Tibial nerve (tissue), 4 donors: Measurements from ENCODE around the gene SLAMF1. TPM values are rescaled to one million over a fixed set of nuclear protein-coding genes. Genes with fewer than 3 reads are reported as not detected.

Experiments
- DNase-seq, 2 donors: peaks; one replicate each; pipeline ENCODE4 v3.0.0-alpha.2; 2019; ENCODE audit warnings: low spot score in 2 of 2
- H3K27ac ChIP-seq, 4 donors: fragments of 200-600 bp; sonication (generic) in 3 of 4; one replicate each; pipeline ENCODE4 v1.5.1; 2017 to 2019; ENCODE audit warnings: mild to moderate bottlenecking in 1 of 4
- H3K27me3 ChIP-seq, 2 donors: fragments of 200-600 bp; sonication (generic) in 1 of 2; one replicate each; pipeline versions ENCODE4 v1.5.1 to v1.6.0; 2017 to 2019
- H3K36me3 ChIP-seq, 3 donors: fragments of 200-600 bp; sonication (generic); one replicate each; pipeline ENCODE4 v1.5.1; 2018 to 2019
- H3K4me1 ChIP-seq, 4 donors: fragments of 200-600 bp; sonication (generic) in 3 of 4; one replicate each; pipeline ENCODE4 v1.5.1; 2017 to 2019
- H3K4me3 ChIP-seq, 4 donors: fragments of 200-600 bp; sonication (generic) in 3 of 4; one replicate each; pipeline ENCODE4 v1.5.1; 2017 to 2019; ENCODE audit warnings: mild to moderate bottlenecking in 1 of 4, moderate library complexity in 1 of 4
- H3K9me3 ChIP-seq, 4 donors: fragments of 200-600 bp; sonication (generic) in 3 of 4; one replicate each; pipeline ENCODE4 v1.5.1; 2017 to 2019
- EP300 ChIP-seq, 2 donors: sonication (generic); formaldehyde crosslinking; IDR thresholded peaks; one replicate each; pipeline ENCODE4 v1.6.1; 2017; ENCODE audit warnings: antibody characterized with exemption in 2 of 2, mild to moderate bottlenecking in 1 of 2
- POLR2A ChIP-seq, 2 donors: fragments of 450-650 bp; IDR thresholded peaks; one replicate each; pipeline ENCODE4 v1.6.1; 2017; ENCODE audit warnings: antibody characterized with exemption in 2 of 2, mild to moderate bottlenecking in 2 of 2, moderate library complexity in 2 of 2
- WGBS, 2 donors: methylation state at CpG; one replicate each; pipeline ENCODE4 v1.1.5; 2018; 5-methylcytosine and 5-hydroxymethylcytosine counted together
- total RNA-seq, 4 donors: library from RNA; depleted of rRNA; stranded (reverse); fragments of >200 nt; gene quantifications; one replicate each; pipeline ENCODE4 v1.1.0, GENCODE V29; 2016
- TF ChIP-seq, protein P1 (sequence below), 5 experiments: fragments of 200-600 bp in 3 of 5; fragments of 450-650 bp in 2 of 5; sonication (generic) in 3 of 5; IDR thresholded peaks; one replicate each; pipeline ENCODE4 v1.5.1; 2016 to 2019; ENCODE audit warnings: antibody characterized with exemption in 5 of 5, mild to moderate bottlenecking in 3 of 5, moderate library complexity in 2 of 5

Gene SLAMF1
- total RNA-seq, 4 donors from 2014 or later, result 0.39 to 1.3 TPM; not detected in 2

DNA sequence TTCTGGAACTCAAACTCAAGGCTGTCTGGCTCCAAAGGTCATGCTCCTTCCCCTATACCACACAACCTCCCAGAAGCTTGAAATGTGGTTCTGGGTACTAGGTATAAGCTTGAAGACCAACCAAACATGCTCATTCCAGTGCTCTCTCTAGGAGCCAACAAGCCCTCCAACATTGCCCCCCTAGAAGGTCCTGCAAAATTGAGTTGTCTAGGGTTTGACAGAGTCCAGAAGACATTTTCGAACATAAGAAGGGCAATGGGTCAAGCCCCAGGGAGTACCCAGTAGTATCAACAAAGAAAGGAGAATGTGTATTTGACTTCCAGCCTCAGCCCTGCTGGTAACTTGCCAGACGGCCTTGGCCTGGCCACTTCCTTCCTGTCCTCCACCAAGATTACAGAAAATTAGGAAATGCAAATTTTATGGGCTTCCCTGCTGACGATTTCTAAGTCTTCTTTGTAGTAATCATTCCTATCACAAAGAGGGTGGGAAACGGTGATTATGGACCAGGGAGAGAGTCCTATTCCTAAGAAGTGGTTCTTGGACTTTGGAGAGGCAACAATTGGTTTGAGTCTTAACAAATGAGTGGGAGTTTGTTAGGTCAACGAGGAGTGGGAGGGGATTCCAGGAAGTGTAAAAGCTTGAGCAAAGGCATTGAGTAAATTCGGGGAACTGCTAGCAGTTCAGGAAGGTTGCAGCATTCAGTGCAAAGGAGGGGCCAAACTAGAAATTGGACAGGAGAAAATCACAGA lies 18.7 kb upstream of the SLAMF1 start:
- 9 to 17% methylated on average over 6 of the region's 6 CpGs for WGBS, 2 donors
- Histone ChIP-seq H3K27ac (peak overlapping the region in 2 of 4 donors; percentile 41 to 56), H3K4me3 (no peak overlapping the region), H3K4me1 (peaks cover 0 to 15% (median 4%) of the 10 kb centered on the region in 4 donors), H3K9me3 (peaks cover 0 to 13% (median 5%) of the 10 kb centered on the region in 4 donors), H3K27me3 (no peaks in the 10 kb centered on the region), H3K36me3 (no peaks in the 10 kb centered on the region)
- TF ChIP-seq POLR2A (IDR thresholded peaks at IDR 0.05) (no peak), EP300 (IDR thresholded peaks at IDR 0.05) (peak in 1 of 2 donors; percentile 47)
- TF ChIP-seq, protein P1, sequence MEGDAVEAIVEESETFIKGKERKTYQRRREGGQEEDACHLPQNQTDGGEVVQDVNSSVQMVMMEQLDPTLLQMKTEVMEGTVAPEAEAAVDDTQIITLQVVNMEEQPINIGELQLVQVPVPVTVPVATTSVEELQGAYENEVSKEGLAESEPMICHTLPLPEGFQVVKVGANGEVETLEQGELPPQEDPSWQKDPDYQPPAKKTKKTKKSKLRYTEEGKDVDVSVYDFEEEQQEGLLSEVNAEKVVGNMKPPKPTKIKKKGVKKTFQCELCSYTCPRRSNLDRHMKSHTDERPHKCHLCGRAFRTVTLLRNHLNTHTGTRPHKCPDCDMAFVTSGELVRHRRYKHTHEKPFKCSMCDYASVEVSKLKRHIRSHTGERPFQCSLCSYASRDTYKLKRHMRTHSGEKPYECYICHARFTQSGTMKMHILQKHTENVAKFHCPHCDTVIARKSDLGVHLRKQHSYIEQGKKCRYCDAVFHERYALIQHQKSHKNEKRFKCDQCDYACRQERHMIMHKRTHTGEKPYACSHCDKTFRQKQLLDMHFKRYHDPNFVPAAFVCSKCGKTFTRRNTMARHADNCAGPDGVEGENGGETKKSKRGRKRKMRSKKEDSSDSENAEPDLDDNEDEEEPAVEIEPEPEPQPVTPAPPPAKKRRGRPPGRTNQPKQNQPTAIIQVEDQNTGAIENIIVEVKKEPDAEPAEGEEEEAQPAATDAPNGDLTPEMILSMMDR (IDR thresholded peaks at IDR 0.05), result no peak
- peak in 1 of 2 donors; percentile 46 for DNase-seq

DNA sequence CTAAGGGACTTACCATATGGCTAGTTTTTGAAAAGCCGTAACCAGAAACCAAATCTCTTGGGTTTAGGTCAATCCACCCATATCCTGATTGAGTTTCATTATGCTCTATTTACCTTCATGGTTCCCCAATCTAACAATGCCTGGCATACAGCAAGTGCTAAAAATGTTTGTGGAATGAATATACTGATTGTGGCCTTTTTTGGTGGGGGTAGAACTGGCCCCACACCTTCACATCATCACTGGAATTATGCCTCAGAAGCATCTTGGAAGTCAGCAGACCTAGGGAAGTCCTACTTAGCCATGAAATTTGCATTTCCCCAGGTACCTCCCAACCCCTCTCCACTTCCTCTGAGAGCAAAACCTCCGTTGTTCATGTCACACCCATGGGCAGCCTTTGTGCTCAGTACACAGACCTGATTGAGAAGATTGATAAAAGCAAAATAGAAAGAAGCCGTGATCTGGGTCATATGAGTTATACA lies 17.8 kb upstream of the SLAMF1 start:
- no peak for DNase-seq
- peaks cover 0 to 9% (median 4%) of the 10 kb centered on the region in 4 donors for H3K9me3 ChIP-seq
- no peaks in the 10 kb centered on the region for H3K27me3 ChIP-seq
- TF ChIP-seq POLR2A (IDR thresholded peaks at IDR 0.05) (no peak), EP300 (IDR thresholded peaks at IDR 0.05) (no peak)
- TF ChIP-seq, protein P1 (IDR thresholded peaks at IDR 0.05), result no peak
- peaks cover 0 to 15% (median 4%) of the 10 kb centered on the region in 4 donors for H3K4me1 ChIP-seq
- H3K27ac ChIP-seq, result no peak overlapping the region
- H3K4me3 ChIP-seq, result no peak overlapping the region
- WGBS, 2 donors, result 70 to 75% methylated on average over 3 of the region's 3 CpGs
- H3K36me3 ChIP-seq, result no peaks in the 10 kb centered on the region

DNA sequence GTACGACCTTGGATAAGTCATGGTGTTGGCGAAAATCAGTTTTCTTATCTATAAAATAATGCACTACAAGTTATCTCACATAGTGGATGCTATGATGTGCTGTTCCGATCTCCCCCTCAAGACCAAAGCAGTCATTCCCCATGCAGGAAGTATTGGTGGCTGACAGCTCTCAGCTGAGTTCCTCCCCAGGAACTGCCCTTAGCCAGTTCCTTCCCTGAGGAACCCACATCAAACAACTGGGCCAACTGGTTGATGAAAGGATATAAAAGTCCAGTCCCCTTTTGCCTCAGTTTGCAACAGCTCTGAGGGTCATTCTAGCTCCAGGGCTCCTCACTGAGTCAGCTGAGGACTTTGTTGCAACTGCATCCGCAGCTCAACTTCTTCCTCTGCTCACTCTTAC lies 16.1 kb upstream of the SLAMF1 start:
- DNase-seq, result no peak
- Histone ChIP-seq H3K4me1 (peaks cover 0 to 15% (median 4%) of the 10 kb centered on the region in 4 donors), H3K36me3 (no peaks in the 10 kb centered on the region), H3K27me3 (no peaks in the 10 kb centered on the region), H3K27ac (no peak overlapping the region), H3K4me3 (no peak overlapping the region), H3K9me3 (peaks cover 0 to 5% (median 0%) of the 10 kb centered on the region in 4 donors)
- TF ChIP-seq EP300 (IDR thresholded peaks at IDR 0.05) (no peak), POLR2A (IDR thresholded peaks at IDR 0.05) (no peak)
- TF ChIP-seq, protein P1 (IDR thresholded peaks at IDR 0.05), result no peak
- WGBS, 2 donors, result 87% methylated on average over 4 of the region's 4 CpGs

GRCh38 chr1:160659566-160659965 lies 12.7 kb upstream of the SLAMF1 start:
- TF ChIP-seq POLR2A (IDR thresholded peaks at IDR 0.05) (no peak), EP300 (IDR thresholded peaks at IDR 0.05) (no peak)
- TF ChIP-seq, protein P1 (IDR thresholded peaks at IDR 0.05), result no peak
- H3K4me1 ChIP-seq, result peaks cover 0 to 2% (median 0%) of the 10 kb centered on the region in 4 donors
- no peak for DNase-seq
- no peaks in the 10 kb centered on the region for H3K27me3 ChIP-seq
- no peak overlapping the region for H3K27ac ChIP-seq
- no peaks in the 10 kb centered on the region for H3K36me3 ChIP-seq
- no peak overlapping the region for H3K4me3 ChIP-seq
- H3K9me3 ChIP-seq, result peaks cover 0 to 5% (median 0%) of the 10 kb centered on the region in 4 donors
- 92 to 93% methylated on average over 4 of the region's 4 CpGs for WGBS, 2 donors

DNA sequence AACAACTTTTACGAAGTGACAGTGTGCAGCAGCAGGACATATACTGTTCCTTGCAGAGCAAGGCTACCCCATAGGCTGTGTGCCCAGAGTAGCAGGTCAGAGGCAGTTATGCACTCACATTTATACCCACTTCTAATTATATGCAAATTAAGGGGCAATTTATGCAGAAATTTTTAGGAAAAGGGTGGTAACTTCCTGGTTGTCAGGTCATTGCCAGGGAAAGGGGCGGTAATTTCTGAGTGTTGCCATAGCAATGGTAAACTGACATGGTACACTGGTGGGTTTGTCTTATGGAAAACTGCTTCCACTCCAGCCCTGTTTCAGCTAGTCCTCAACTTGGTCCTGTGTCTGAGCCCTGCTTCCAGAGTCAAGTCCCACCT lies 12.0 kb upstream of the SLAMF1 start:
- no peaks in the 10 kb centered on the region for H3K36me3 ChIP-seq
- no peaks in the 10 kb centered on the region for H3K27me3 ChIP-seq
- H3K4me1 ChIP-seq, result no peaks in the 10 kb centered on the region
- DNase-seq, result no peak
- H3K4me3 ChIP-seq, result no peak overlapping the region
- TF ChIP-seq EP300 (IDR thresholded peaks at IDR 0.05) (no peak), POLR2A (IDR thresholded peaks at IDR 0.05) (no peak)
- TF ChIP-seq, protein P1 (IDR thresholded peaks at IDR 0.05), result no peak
- 89 to 95% methylated on average over 2 of the region's 2 CpGs for WGBS, 2 donors
- H3K9me3 ChIP-seq, result peaks cover 0 to 5% (median 0%) of the 10 kb centered on the region in 4 donors
- H3K27ac ChIP-seq, result no peak overlapping the region
